PC-9 (cell line): ENCODE data around the gene TBL1XR1. TPM values are rescaled to one million over a fixed set of nuclear protein-coding genes. Genes with fewer than 3 reads are reported as not detected.

ENCODE experiments used
- BruUV-seq: library from RNA; stranded (reverse); fragments of 400-500 nt; replicated peaks from 2 replicates; lab custom pipeline; 2021; lab: Mats Ljungman, UMichigan
- CTCF ChIA-PET: fragments of 300-600 bp; sonication (Branson Sonifier 250); formaldehyde crosslinking; loops from one replicate; lab custom pipeline; 2022; ENCODE audit warnings: antibody characterized with exemption; lab: Charles Lee
- POLR2A ChIA-PET: fragments of 300-600 bp; sonication (Branson Sonifier 250); formaldehyde crosslinking; loops from one replicate; lab custom pipeline; 2022; ENCODE audit warnings: antibody characterized with exemption; ENCODE audit not compliant: unreplicated experiment; lab: Charles Lee
- DNase-seq, 2 experiments: peaks; one replicate each; pipeline versions ENCODE4 v3.0.0 to v3.0.0-alpha.2; 2015 to 2022; ENCODE audit warnings: mixed read lengths in 1 of 2
- H2AFZ ChIP-seq: fragments of 200-600 bp; sonication (generic); 2 replicates; pipeline ENCODE4 v1.8.1; 2017; ENCODE audit warnings: antibody characterized with exemption
- H3F3A ChIP-seq: fragments of 200-600 bp; sonication (generic); 2 replicates; pipeline ENCODE4 v1.8.1; 2017; ENCODE audit warnings: antibody characterized with exemption, mild to moderate bottlenecking, low read depth; ENCODE audit not compliant: insufficient read depth
- H3K27ac ChIP-seq: fragments of 200-600 bp; sonication (generic); 2 replicates; pipeline ENCODE4 v1.6.1; 2016; ENCODE audit warnings: mixed run types
- H3K27me3 ChIP-seq: fragments of 200-600 bp; sonication (generic); 2 replicates; pipeline ENCODE4 v1.6.1; 2016; ENCODE audit warnings: low read depth, mixed run types; ENCODE audit not compliant: insufficient read depth
- H3K36me3 ChIP-seq: fragments of 200-600 bp; sonication (generic); 2 replicates; pipeline ENCODE4 v1.6.1; 2016; ENCODE audit warnings: low read depth, mixed run types
- H3K4me1 ChIP-seq: fragments of 200-600 bp; sonication (generic); replicated peaks from 2 replicates; pipeline ENCODE4 v1.6.1; 2016; ENCODE audit warnings: mixed run types; ENCODE audit not compliant: insufficient read depth
- H3K4me2 ChIP-seq: fragments of 200-600 bp; sonication (generic); 2 replicates; pipeline ENCODE4 v1.6.1; 2017; ENCODE audit warnings: mixed run types
- H3K4me3 ChIP-seq: fragments of 200-600 bp; sonication (generic); 2 replicates; pipeline ENCODE4 v1.6.1; 2016; ENCODE audit warnings: mixed run types
- H3K79me2 ChIP-seq: fragments of 200-600 bp; sonication (generic); 2 replicates; pipeline ENCODE4 v1.6.1; 2017; ENCODE audit warnings: low read depth, mixed run types
- H3K9me2 ChIP-seq: fragments of 200-600 bp; sonication (generic); 2 replicates; pipeline ENCODE4 v1.8.1; 2017; ENCODE audit warnings: mild to moderate bottlenecking; ENCODE audit not compliant: insufficient read depth
- H3K9me3 ChIP-seq: fragments of 200-600 bp; sonication (generic); 2 replicates; pipeline ENCODE4 v1.8.1; 2016; ENCODE audit warnings: low read depth; ENCODE audit not compliant: insufficient read depth
- H4K20me1 ChIP-seq: fragments of 200-600 bp; sonication (generic); 2 replicates; pipeline ENCODE4 v1.8.1; 2017; ENCODE audit not compliant: insufficient read depth
- CTCF ChIP-seq: fragments of 200-600 bp; sonication (generic); conservative IDR thresholded peaks from 2 replicates; pipeline ENCODE4 v1.6.1; 2017; ENCODE audit warnings: mixed run types, antibody characterized with exemption, mild to moderate bottlenecking, moderate library complexity
- EZH2 ChIP-seq: fragments of 200-600 bp; sonication (generic); IDR thresholded peaks from 2 replicates; pipeline ENCODE4 v1.8.0; 2017; ENCODE audit warnings: antibody characterized with exemption, low read depth
- intact Hi-C: fragments of 100-400 bp; cut with micrococcal nuclease; formaldehyde crosslinking; loops from one replicate; pipeline ENCODE4 v1.10.0; 2022; ENCODE audit not compliant: unreplicated experiment
- total RNA-seq: library from RNA; stranded (reverse); gene quantifications from 2 replicates; pipeline ENCODE4 v1.2.3, GENCODE V29; 2021

Gene TBL1XR1
- total RNA-seq, 1 experiment from 2014 or later: 243 TPM

- Histone ChIP-seq H3K9me3 (no peaks in the 10 kb centered on the region), H3K27me3 (no peaks in the 10 kb centered on the region)
These were observed 89.6 kb downstream of the TBL1XR1 start for GRCh38 chr3:177107461-177108239.

GRCh38 chr3:177106594-177106993 is 90.7 kb downstream of the TBL1XR1 start:
- H3K79me2 ChIP-seq: peaks cover 100% of the 10 kb centered on the region
- ChIA-PET POLR2A (no interaction called here), CTCF (no interaction called here)
- no peak overlapping the region for H3K4me3 ChIP-seq
- H3K4me2 ChIP-seq: no peak overlapping the region
- no peak overlapping the region for H3K27ac ChIP-seq
- H3F3A ChIP-seq: peaks cover 38% of the 10 kb centered on the region
- no peak for DNase-seq
- intact Hi-C loops: no loop called here
- H3K4me1 ChIP-seq: no peaks in the 10 kb centered on the region
- H3K36me3 ChIP-seq: no peaks in the 10 kb centered on the region
- TF ChIP-seq EZH2 (no peak), CTCF (no peak)
- no peaks in the 10 kb centered on the region for H3K9me3 ChIP-seq
- BruUV-seq: no TSS peak
- no peaks in the 10 kb centered on the region for H3K9me2 ChIP-seq
- H3K27me3 ChIP-seq: no peaks in the 10 kb centered on the region
- no peak overlapping the region for H2AFZ ChIP-seq
- H4K20me1 ChIP-seq: peaks cover 75% of the 10 kb centered on the region

More at GRCh38 chr3:177107461-177108239, 89.6 kb downstream of the TBL1XR1 start:
- no peak overlapping the region for H3K4me3 ChIP-seq
- ChIA-PET CTCF (no interaction called here), POLR2A (interaction anchor here (0.7 kb wide), 1 partner anchor 1879 kb away, joined by 4 read pairs; no protein-coding TSS in a partner anchor)
- peaks cover 76% of the 10 kb centered on the region for H4K20me1 ChIP-seq
- intact Hi-C loops: no loop called here
- peaks cover 98% of the 10 kb centered on the region for H3K79me2 ChIP-seq
- no peaks in the 10 kb centered on the region for H3K9me2 ChIP-seq
- H3K4me1 ChIP-seq: no peaks in the 10 kb centered on the region
- H3K27ac ChIP-seq: no peak overlapping the region
- H2AFZ ChIP-seq: no peak overlapping the region
- H3F3A ChIP-seq: peaks cover 33% of the 10 kb centered on the region
- no peak for TF ChIP-seq EZH2
- TF ChIP-seq CTCF: no peak
- no peaks in the 10 kb centered on the region for H3K36me3 ChIP-seq
- BruUV-seq: no TSS peak
- no peak for DNase-seq
- H3K4me2 ChIP-seq: no peak overlapping the region

- no peak for TF ChIP-seq EZH2
- TF ChIP-seq CTCF: no peak
- H3K4me3 ChIP-seq: no peak overlapping the region
- CTCF ChIA-PET: no interaction called here
- POLR2A ChIA-PET: no interaction called here
- BruUV-seq: no TSS peak
- H3K27ac ChIP-seq: no peak overlapping the region
- H3K9me2 ChIP-seq: no peaks in the 10 kb centered on the region
- H4K20me1 ChIP-seq: peaks cover 75% of the 10 kb centered on the region
- H3K9me3 ChIP-seq: no peaks in the 10 kb centered on the region; the same call in 1 of the 2 replicates
- H3K4me2 ChIP-seq: no peak overlapping the region
- intact Hi-C loops: no loop called here
- no peaks in the 10 kb centered on the region for H3K27me3 ChIP-seq
- no peaks in the 10 kb centered on the region for H3K36me3 ChIP-seq
- no peak overlapping the region for H2AFZ ChIP-seq
- H3K79me2 ChIP-seq: peaks cover 100% of the 10 kb centered on the region
- DNase-seq: no peak
- no peaks in the 10 kb centered on the region for H3K4me1 ChIP-seq
- H3F3A ChIP-seq: peaks cover 38% of the 10 kb centered on the region
These were observed 91.1 kb downstream of the TBL1XR1 start for GRCh38 chr3:177106184-177106583.
